Fibroblast of lung (primary cell): ENCODE data around the gene FMNL3. TPM values are rescaled to one million over a fixed set of nuclear protein-coding genes. Genes with fewer than 3 reads are reported as not detected.

Source experiments
- DNase-seq, 2 donors: peaks; one replicate each; pipeline versions ENCODE4 v3.0.0 to v3.0.0-alpha.2; 2010; ENCODE audit warnings: low read depth in 2 of 2
- H2AFZ ChIP-seq: 2 replicates; pipeline ENCODE4 v1.5.1; 2012; ENCODE audit warnings: low read length, control low read depth, inconsistent platforms
- H3K27ac ChIP-seq: 2 replicates; pipeline ENCODE4 v1.5.1; 2011; ENCODE audit warnings: low read length, control low read depth; ENCODE audit not compliant: insufficient read depth
- H3K27me3 ChIP-seq: 2 replicates; pipeline ENCODE4 v1.5.1; 2011; ENCODE audit warnings: mild to moderate bottlenecking, low read length; ENCODE audit not compliant: control insufficient read depth, insufficient read depth
- H3K36me3 ChIP-seq: 2 replicates; pipeline ENCODE4 v1.5.1; 2011; ENCODE audit warnings: low read length; ENCODE audit not compliant: control insufficient read depth, insufficient read depth
- H3K4me1 ChIP-seq: 2 replicates; pipeline ENCODE4 v1.5.1; 2011; ENCODE audit warnings: low read length; ENCODE audit not compliant: control insufficient read depth, insufficient read depth; ENCODE audit errors: extremely low read depth
- H3K4me2 ChIP-seq: 2 replicates; pipeline ENCODE4 v1.5.1; 2011; ENCODE audit warnings: low read length, control low read depth; ENCODE audit not compliant: insufficient read depth; ENCODE audit errors: extremely low read depth
- H3K4me3 ChIP-seq, 4 experiments: fragments of 200-600 bp in 1 of 4; sonication (generic) in 1 of 4; replicated peaks in 1 of 4; 2 replicates each; pipeline ENCODE4 v1.5.1; 2011 to 2016; ENCODE audit warnings: low read length in 4 of 4, low read depth in 3 of 4, mild to moderate bottlenecking in 3 of 4, control low read depth in 2 of 4, inconsistent platforms in 1 of 4, mixed read lengths in 1 of 4; ENCODE audit not compliant: insufficient read depth in 1 of 4; ENCODE audit errors: control extremely low read depth in 1 of 4
- H3K79me2 ChIP-seq: 2 replicates; pipeline ENCODE4 v1.5.1; 2012; ENCODE audit warnings: mild to moderate bottlenecking, low read length, inconsistent platforms; ENCODE audit not compliant: control insufficient read depth, insufficient read depth
- H3K9ac ChIP-seq: 2 replicates; pipeline ENCODE4 v1.5.1; 2011; ENCODE audit warnings: mild to moderate bottlenecking, low read length, control low read depth; ENCODE audit not compliant: insufficient read depth
- H3K9me3 ChIP-seq: 2 replicates; pipeline ENCODE4 v1.5.1; 2012; ENCODE audit warnings: low read depth, low read length; ENCODE audit not compliant: control insufficient read depth, insufficient read depth
- H4K20me1 ChIP-seq: 2 replicates; pipeline ENCODE4 v1.5.1; 2011; ENCODE audit warnings: low read length; ENCODE audit not compliant: control insufficient read depth, insufficient read depth; ENCODE audit errors: extremely low read depth
- EZH2 ChIP-seq: IDR thresholded peaks from 2 replicates; pipeline ENCODE4 v1.5.1; 2012; ENCODE audit warnings: low read length, control low read depth, mild to moderate bottlenecking; ENCODE audit errors: missing control alignments
- polyA plus RNA-seq, 2 donors: library from polyadenylated mRNA; depleted of rRNA in 1 of 2; stranded (reverse) in 1 of 2; unstranded in 1 of 2; fragments of >200 nt; gene quantifications; 2 replicates each; pipeline ENCODE4 v1.2.1, GENCODE V29; 2011 to 2012; ENCODE audit warnings: missing spikeins in 1 of 2
- total RNA-seq: library from RNA; depleted of rRNA; stranded (reverse); fragments of >200 nt; gene quantifications from 2 replicates; pipeline ENCODE4 v1.2.1, GENCODE V29; 2014
- TF ChIP-seq, protein P1 (sequence below), 2 donors: IDR thresholded peaks in 1 of 2; conservative IDR thresholded peaks in 1 of 2; 1 replicate in 1 of 2; 2 replicates in 1 of 2; pipeline ENCODE4 v1.5.1; 2011 to 2012; ENCODE audit warnings: low read length in 2 of 2, control low read depth in 1 of 2, inconsistent platforms in 1 of 2, low read depth in 1 of 2, mild to moderate bottlenecking in 1 of 2

Gene FMNL3
- total and polyA plus RNA-seq, 2 donors (not counting 1 experiment from before 2014, with no cell fraction given) = 15.0 to 22.5 TPM

DNA sequence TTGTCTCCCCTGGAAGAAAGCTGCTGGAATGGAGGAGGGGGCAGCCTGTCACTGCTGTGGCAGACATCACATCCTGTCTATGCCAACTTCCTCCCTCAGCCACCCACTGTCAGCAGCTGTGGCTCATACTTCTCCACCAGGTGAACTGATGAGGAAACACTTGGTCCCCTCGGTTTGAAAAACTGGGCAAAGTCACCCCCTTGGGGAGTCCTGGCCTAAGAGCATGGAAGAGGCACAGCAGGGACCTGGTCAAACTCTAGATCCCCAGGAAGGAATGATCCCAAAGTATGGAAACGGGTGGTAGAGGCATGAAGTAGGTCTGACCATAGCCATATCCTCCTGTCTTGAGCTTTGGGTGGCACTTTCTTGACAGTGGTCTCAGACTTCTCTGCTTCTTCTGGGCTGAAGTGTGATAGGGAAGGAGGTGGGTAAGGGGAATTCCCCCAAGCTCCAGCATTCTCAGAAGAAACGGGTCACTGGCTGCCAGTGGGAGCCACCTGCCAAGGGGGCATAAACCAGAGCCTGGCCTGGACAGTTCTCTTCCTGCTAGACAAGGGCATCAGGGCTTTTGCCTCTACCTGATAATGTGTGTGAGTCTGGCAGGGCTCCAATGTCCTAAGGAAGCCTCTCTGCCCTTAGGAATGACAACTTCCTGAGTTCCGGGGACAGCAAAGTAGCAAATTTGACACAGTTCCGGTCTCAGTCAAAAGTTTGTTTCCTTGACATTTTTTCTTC, 36.0 kb downstream of the FMNL3 start:
- no peak for DNase-seq
- H3K4me1 ChIP-seq = peaks cover 24% of the 10 kb centered on the region
- no peak for TF ChIP-seq EZH2
- TF ChIP-seq, protein P1, sequence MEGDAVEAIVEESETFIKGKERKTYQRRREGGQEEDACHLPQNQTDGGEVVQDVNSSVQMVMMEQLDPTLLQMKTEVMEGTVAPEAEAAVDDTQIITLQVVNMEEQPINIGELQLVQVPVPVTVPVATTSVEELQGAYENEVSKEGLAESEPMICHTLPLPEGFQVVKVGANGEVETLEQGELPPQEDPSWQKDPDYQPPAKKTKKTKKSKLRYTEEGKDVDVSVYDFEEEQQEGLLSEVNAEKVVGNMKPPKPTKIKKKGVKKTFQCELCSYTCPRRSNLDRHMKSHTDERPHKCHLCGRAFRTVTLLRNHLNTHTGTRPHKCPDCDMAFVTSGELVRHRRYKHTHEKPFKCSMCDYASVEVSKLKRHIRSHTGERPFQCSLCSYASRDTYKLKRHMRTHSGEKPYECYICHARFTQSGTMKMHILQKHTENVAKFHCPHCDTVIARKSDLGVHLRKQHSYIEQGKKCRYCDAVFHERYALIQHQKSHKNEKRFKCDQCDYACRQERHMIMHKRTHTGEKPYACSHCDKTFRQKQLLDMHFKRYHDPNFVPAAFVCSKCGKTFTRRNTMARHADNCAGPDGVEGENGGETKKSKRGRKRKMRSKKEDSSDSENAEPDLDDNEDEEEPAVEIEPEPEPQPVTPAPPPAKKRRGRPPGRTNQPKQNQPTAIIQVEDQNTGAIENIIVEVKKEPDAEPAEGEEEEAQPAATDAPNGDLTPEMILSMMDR (conservative IDR thresholded peaks at IDR 0.05 in 1 of 2, IDR thresholded peaks at IDR 0.05 in 1 of 2; ENCODE audit: low read depth in 1 of 2, low read length in 2 of 2) = no peak
- H2AFZ ChIP-seq = no peak overlapping the region
- no peaks in the 10 kb centered on the region for H3K9me3 ChIP-seq
- peaks cover 8% of the 10 kb centered on the region for H3K79me2 ChIP-seq
- no peaks in the 10 kb centered on the region for H3K27me3 ChIP-seq
- H3K27ac ChIP-seq = no peak overlapping the region
- H3K36me3 ChIP-seq = no peaks in the 10 kb centered on the region
- H3K4me3 ChIP-seq = no peak overlapping the region
- no peak overlapping the region for H3K4me2 ChIP-seq
- H4K20me1 ChIP-seq = no peaks in the 10 kb centered on the region
- H3K9ac ChIP-seq = no peak overlapping the region

DNA sequence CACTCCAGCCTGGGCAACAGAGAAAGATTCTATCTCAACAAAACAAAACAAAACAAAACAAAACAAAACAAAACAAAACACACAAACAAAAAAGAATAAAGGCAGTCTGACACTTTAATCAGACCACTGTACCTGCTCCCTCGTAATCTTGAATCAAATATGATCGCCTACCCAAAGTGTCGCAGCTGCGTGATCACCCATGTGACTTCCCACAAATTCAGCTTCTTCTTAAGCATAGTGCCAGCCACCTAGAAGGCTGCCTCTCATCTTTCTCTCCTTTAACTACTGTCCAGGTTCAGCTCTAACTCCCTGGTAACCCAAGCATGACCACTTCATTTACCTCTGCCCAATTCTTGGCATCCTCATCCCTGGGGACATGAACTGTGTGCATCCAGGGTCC, 37.4 kb downstream of the FMNL3 start:
- Histone ChIP-seq H3K4me3 (no peak overlapping the region), H2AFZ (no peak overlapping the region), H3K36me3 (no peaks in the 10 kb centered on the region), H3K4me1 (peaks cover 21% of the 10 kb centered on the region), H3K9me3 (no peaks in the 10 kb centered on the region), H4K20me1 (no peaks in the 10 kb centered on the region), H3K9ac (no peak overlapping the region), H3K27me3 (no peaks in the 10 kb centered on the region), H3K27ac (no peak overlapping the region), H3K4me2 (no peak overlapping the region), H3K79me2 (peaks cover 8% of the 10 kb centered on the region)
- DNase-seq = no peak
- TF ChIP-seq EZH2 = no peak
- TF ChIP-seq, protein P1 (conservative IDR thresholded peaks at IDR 0.05 in 1 of 2, IDR thresholded peaks at IDR 0.05 in 1 of 2; ENCODE audit: low read depth in 1 of 2, low read length in 2 of 2) = no peak

DNA sequence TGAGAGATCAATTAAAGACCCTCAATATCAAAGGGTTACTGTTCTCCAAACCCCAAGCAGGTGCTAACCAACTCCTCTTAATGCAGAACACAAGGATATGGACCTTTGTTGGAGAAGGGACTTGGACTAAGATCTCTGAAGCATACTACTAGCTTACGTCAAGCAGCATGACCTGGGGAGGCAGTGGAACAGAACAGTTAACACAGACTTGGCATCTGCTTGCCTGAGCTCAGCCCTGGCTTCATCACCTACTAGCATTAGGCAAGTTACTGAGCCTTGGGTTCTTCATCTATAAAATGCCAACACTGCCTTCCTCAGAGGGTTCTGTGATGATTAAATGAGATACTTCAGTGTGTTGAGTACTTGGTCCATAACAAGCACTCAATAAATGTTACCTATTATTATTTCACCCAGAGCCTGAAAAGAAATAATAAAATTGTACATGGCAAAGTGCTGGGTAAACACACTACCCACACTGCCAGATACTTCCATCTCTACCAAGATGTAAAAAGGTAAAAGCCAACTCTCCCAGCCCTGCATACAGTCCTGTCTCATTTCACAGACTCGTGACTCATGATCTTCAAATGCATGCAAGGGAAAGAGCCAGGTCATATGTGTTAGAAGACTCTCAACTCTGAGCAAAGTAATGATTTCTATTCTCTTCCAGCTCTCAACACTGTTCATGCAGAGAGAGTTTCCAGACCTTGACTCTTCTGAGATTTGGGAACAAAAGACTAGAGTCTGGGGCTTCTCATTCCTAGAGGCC, 39.7 kb downstream of the FMNL3 start:
- no peak overlapping the region for H3K9ac ChIP-seq
- peaks cover 8% of the 10 kb centered on the region for H3K79me2 ChIP-seq
- no peak overlapping the region for H3K4me3 ChIP-seq
- H3K36me3 ChIP-seq = no peaks in the 10 kb centered on the region
- H3K27ac ChIP-seq = no peak overlapping the region
- TF ChIP-seq, protein P1 (conservative IDR thresholded peaks at IDR 0.05 in 1 of 2, IDR thresholded peaks at IDR 0.05 in 1 of 2; ENCODE audit: low read depth in 1 of 2, low read length in 2 of 2) = no peak
- TF ChIP-seq EZH2 = no peak
- H4K20me1 ChIP-seq = no peaks in the 10 kb centered on the region
- no peaks in the 10 kb centered on the region for H3K27me3 ChIP-seq
- H3K4me2 ChIP-seq = no peak overlapping the region
- H2AFZ ChIP-seq = no peak overlapping the region
- no peaks in the 10 kb centered on the region for H3K9me3 ChIP-seq
- peak in 1 of 2 donors; percentile 68 for DNase-seq
- H3K4me1 ChIP-seq = peaks cover 12% of the 10 kb centered on the region
